Heart right ventricle (tissue), 16 donors: ENCODE results near the gene NRXN3. TPM values are rescaled to one million over a fixed set of nuclear protein-coding genes. Genes with fewer than 3 reads are reported as not detected.

Source experiments
- ATAC-seq, 8 donors: fragments of 200-7000 bp; cut with Tn5 transposase; one replicate each; pipeline ENCODE4 v1.9.1; 2020; ENCODE audit warnings: mild to moderate bottlenecking in 8 of 8, moderate library complexity in 8 of 8, moderate number of reproducible peaks in 1 of 8
- DNase-seq, 2 donors: peaks; one replicate each; pipeline ENCODE4 v3.0.0-alpha.2; 2020
- H3K27ac ChIP-seq, 10 donors: fragments of 200-600 bp; sonication (generic) in 2 of 10; one replicate each; pipeline versions ENCODE4 v1.5.0 to v1.8.0; 2020 to 2022; ENCODE audit warnings: mild to moderate bottlenecking in 3 of 10
- H3K27me3 ChIP-seq, 7 donors: fragments of 200-600 bp; one replicate each; pipeline ENCODE4 v1.8.0; 2021 to 2022; ENCODE audit warnings: mild to moderate bottlenecking in 2 of 7
- H3K36me3 ChIP-seq, 9 donors: fragments of 200-600 bp; sonication (generic) in 1 of 9; one replicate each; pipeline versions ENCODE4 v1.5.0 to v1.8.0; 2020 to 2022; ENCODE audit warnings: mild to moderate bottlenecking in 2 of 9
- H3K4me1 ChIP-seq, 9 donors: fragments of 200-600 bp; sonication (generic) in 1 of 9; one replicate each; pipeline versions ENCODE4 v1.5.0 to v1.8.0; 2020 to 2022; ENCODE audit warnings: mild to moderate bottlenecking in 4 of 9
- H3K4me3 ChIP-seq, 10 donors: fragments of 200-600 bp; sonication (generic) in 2 of 10; one replicate each; pipeline versions ENCODE4 v1.5.0 to v1.8.0; 2020 to 2022; ENCODE audit warnings: mild to moderate bottlenecking in 7 of 10, moderate library complexity in 2 of 10
- H3K9me3 ChIP-seq, 11 donors: fragments of 200-600 bp in 10 of 11; sonication (generic) in 2 of 11; one replicate each; pipeline versions ENCODE4 v1.5.0 to v1.8.0; 2013 to 2022; ENCODE audit warnings: mild to moderate bottlenecking in 2 of 11, control low read depth in 1 of 11, moderate library complexity in 1 of 11
- WGBS, 2 donors: extraction: QIAGEN DNeasy Blood & Tissue Kit; methylation state at CpG; one replicate each; pipeline ENCODE4 v1.1.7; 2013; ENCODE audit warnings: inconsistent platforms in 1 of 2; 5-methylcytosine and 5-hydroxymethylcytosine counted together
- intact Hi-C, 10 donors: fragments of 100-400 bp; cut with DNase I; formaldehyde crosslinking; loops; one replicate each; pipeline versions ENCODE4 v1.11.1 to v1.14.2; 2022
- polyA plus RNA-seq, 2 donors: library from polyadenylated mRNA; stranded (reverse); fragments of 200-250 nt; gene quantifications; one replicate each; pipeline ENCODE4 v1.2.3, GENCODE V29; 2013
- total RNA-seq, 10 donors: library from RNA; stranded (reverse); fragmentation: NEBNext Ultra II Directional in 3 of 10; extraction: Animal tissue kit (Norgen Biotek cat#: 25700) in 3 of 10; gene quantifications; one replicate each; pipeline versions ENCODE4 v1.2.1 to v1.2.4, GENCODE V29; 2021 to 2023
- TF ChIP-seq, protein P1 (sequence below), 9 donors: fragments of 200-600 bp; sonication (generic) in 2 of 9; IDR thresholded peaks; one replicate each; pipeline versions ENCODE4 v1.5.0 to v1.8.0; 2021 to 2022; ENCODE audit warnings: antibody characterized with exemption in 9 of 9, mild to moderate bottlenecking in 5 of 9, moderate library complexity in 1 of 9
- donor health status: Arrhythmogenic right ventricular cardiomyopathy.
- donor health status: ischemic (EF 13 %, LVEDD 7.1; RV severe dilation, severe dysfunction).
- donor health status: healthy with polysubstance abuse.
- donor health status: DM: no; HTN: yes; CAD: no.
- donor health status: DM: no; HTN: no; CAD: no.
- donor health status: ischemic (EF 25% LVEDD 6.9; RV normal size, moderate dysfunction).
- donor health status: ischemic (EF 25% LVEDD 5.7; RV mildly dilated, moderate dysfunction).
- donor health status: healthy.
- donor health status: DM: yes; HTN: yes; CAD: no.
- donor health status: Ischemic cardiomyopathy.
- donor health status: ischemic (EF 35%, LVEDD 5.7; RV mildly dilated, moderate dysfunction).
- donor health status: nonischemic (EF 11% LVEDD 7.7; RV severe dilation, severe dysfunction).
- donor health status: DM: yes; HTN: yes; CAD: no.
- donor health status: PGD.
- donor health status: ischemic (EF 29% LVEDD 5.4; RV normal size, mild dysfunction).
- donor health status: nonischemic (EF 23%, LVEDD 6.1; RV moderate dilation, normal function).

NRXN3 gene
- total and polyA plus RNA-seq, 12 donors: 0.23 to 1.8 (median 0.87) TPM

DNA sequence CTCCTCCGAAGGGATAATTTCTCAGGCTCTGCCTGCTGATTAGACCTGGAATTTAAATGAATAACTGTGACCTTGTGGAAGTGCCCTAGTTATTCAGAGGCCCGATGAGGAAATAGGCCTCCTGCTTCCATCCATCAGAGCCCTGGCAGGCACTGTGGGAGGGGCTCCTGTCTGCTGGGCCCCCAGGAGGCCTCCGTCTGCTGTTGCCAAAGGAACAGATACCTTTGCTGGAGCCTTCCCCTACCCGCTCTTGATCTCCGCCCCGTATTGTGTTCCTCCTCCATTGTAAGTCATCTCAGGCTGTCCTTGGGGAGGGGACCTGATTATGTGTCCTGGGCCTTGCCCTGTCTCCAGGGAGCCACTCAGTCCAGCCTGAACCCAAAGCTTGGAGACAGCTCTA lies 112.3 kb downstream of the NRXN3 start:
- Histone ChIP-seq H3K4me1 (no peaks in the 10 kb centered on the region), H3K27ac (no peak overlapping the region), H3K27me3 (peaks cover 0 to 10% (median 0%) of the 10 kb centered on the region in 7 donors), H3K9me3 (no peaks in the 10 kb centered on the region), H3K4me3 (no peak overlapping the region), H3K36me3 (no peaks in the 10 kb centered on the region)
- whole genome bisulfite sequencing, 2 donors: 60 to 72% methylated on average over 6 of the region's 6 CpGs
- TF ChIP-seq, protein P1, sequence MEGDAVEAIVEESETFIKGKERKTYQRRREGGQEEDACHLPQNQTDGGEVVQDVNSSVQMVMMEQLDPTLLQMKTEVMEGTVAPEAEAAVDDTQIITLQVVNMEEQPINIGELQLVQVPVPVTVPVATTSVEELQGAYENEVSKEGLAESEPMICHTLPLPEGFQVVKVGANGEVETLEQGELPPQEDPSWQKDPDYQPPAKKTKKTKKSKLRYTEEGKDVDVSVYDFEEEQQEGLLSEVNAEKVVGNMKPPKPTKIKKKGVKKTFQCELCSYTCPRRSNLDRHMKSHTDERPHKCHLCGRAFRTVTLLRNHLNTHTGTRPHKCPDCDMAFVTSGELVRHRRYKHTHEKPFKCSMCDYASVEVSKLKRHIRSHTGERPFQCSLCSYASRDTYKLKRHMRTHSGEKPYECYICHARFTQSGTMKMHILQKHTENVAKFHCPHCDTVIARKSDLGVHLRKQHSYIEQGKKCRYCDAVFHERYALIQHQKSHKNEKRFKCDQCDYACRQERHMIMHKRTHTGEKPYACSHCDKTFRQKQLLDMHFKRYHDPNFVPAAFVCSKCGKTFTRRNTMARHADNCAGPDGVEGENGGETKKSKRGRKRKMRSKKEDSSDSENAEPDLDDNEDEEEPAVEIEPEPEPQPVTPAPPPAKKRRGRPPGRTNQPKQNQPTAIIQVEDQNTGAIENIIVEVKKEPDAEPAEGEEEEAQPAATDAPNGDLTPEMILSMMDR (IDR thresholded peaks at IDR 0.05): no peak
- no peak for ATAC-seq
- no peak for DNase-seq
- intact Hi-C loops: no loop called here

DNA sequence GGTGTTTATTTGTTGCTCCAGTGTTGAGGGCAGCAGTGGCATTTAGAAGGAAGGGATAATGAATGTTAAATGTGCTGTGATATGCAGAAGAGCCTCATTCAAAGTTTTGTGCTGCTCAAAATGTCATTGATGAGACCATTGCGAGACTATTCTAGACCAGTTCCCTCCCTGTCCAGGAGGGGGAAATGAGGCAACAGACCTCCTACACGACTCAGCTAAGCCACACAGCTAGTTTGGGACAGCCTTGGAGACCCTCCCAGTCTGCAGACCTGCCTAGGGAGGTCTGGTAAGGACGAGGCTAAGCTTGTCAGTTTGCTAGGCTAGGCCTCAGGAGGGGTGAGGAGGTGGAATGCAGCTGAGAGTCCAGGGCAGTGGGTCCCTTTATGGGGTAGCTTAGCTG lies 116.0 kb downstream of the NRXN3 start:
- intact Hi-C loops: no loop called here
- no peak overlapping the region for H3K4me3 ChIP-seq
- no peaks in the 10 kb centered on the region for H3K4me1 ChIP-seq
- DNase-seq (no peak), ATAC-seq (no peak)
- no peaks in the 10 kb centered on the region for H3K9me3 ChIP-seq
- WGBS, 2 donors: 42 to 49% methylated on average over 3 of the region's 3 CpGs
- peaks cover 0 to 10% (median 0%) of the 10 kb centered on the region in 7 donors for H3K27me3 ChIP-seq
- TF ChIP-seq, protein P1 (IDR thresholded peaks at IDR 0.05): no peak
- no peak overlapping the region for H3K27ac ChIP-seq
- no peaks in the 10 kb centered on the region for H3K36me3 ChIP-seq

DNA sequence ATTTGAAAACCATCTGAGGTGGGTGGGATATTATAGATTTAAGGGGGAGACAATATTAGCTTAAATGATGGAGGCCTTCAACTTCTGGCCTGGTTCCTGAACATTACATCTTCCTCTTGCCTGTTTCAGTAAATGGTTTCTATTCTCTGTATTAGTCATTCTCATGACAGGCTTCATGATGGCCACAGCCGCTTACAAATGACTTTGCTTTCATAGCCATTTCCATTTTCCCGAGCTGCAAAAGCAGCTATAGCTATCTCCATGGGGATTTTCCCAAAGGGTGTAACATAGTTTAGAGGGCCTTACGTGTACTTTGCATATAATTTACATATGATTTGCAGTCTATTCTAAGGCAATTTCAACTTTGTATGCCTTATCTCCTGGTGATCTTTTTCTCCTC lies 121.8 kb downstream of the NRXN3 start:
- H3K27me3 ChIP-seq: peaks cover 0 to 4% (median 0%) of the 10 kb centered on the region in 7 donors
- WGBS, 2 donors: 63 to 68% methylated on average over 3 of the region's 3 CpGs
- no peak overlapping the region for H3K4me3 ChIP-seq
- peaks cover 0 to 3% (median 0%) of the 10 kb centered on the region in 11 donors for H3K9me3 ChIP-seq
- DNase-seq (no peak), ATAC-seq (no peak)
- H3K36me3 ChIP-seq: no peaks in the 10 kb centered on the region
- no peak overlapping the region for H3K27ac ChIP-seq
- H3K4me1 ChIP-seq: no peaks in the 10 kb centered on the region
- intact Hi-C loops: no loop called here
- TF ChIP-seq, protein P1 (IDR thresholded peaks at IDR 0.05): no peak

GRCh38 chr14:78297858-78298257 lies 127.7 kb downstream of the NRXN3 start:
- TF ChIP-seq, protein P1 (IDR thresholded peaks at IDR 0.05): no peak
- Histone ChIP-seq H3K9me3 (peaks cover 0 to 3% (median 0%) of the 10 kb centered on the region in 11 donors), H3K27me3 (peaks cover 0 to 33% (median 19%) of the 10 kb centered on the region in 7 donors), H3K27ac (no peak overlapping the region), H3K4me3 (no peak overlapping the region), H3K36me3 (no peaks in the 10 kb centered on the region), H3K4me1 (no peaks in the 10 kb centered on the region)
- WGBS, 2 donors: 57 to 63% methylated on average over 11 of the region's 11 CpGs
- no peak for ATAC-seq
- DNase-seq: no peak
- intact Hi-C loops: no loop called here
